H1 (cell line): Measurements from ENCODE around the gene SYNJ1. TPM values are rescaled to one million over a fixed set of nuclear protein-coding genes. Genes with fewer than 3 reads are reported as not detected.

Source experiments
- CTCF ChIA-PET: fragments of 300-600 bp; sonication (Branson Sonifier 250); formaldehyde crosslinking; loops from one replicate; lab custom pipeline; 2021; ENCODE audit not compliant: partially characterized antibody; lab: Charles Lee
- POLR2A ChIA-PET: fragments of 300-600 bp; sonication (Branson Sonifier 250); formaldehyde crosslinking; loops from one replicate; lab custom pipeline; 2021; ENCODE audit warnings: inconsistent platforms; ENCODE audit not compliant: partially characterized antibody; lab: Charles Lee
- DNase-seq, 2 experiments: peaks; one replicate each; pipeline versions ENCODE4 v3.0.0 to v3.0.0-alpha.2; 2010 to 2022; ENCODE audit warnings: low spot score in 2 of 2, low read depth in 1 of 2, mixed read lengths in 1 of 2
- FAIRE-seq: peaks from 2 replicates; lab custom pipeline; 2011; peaks lifted over from hg19 to GRCh38; lab: Jason Lieb, UNC
- H2AFZ ChIP-seq: 2 replicates; pipeline ENCODE4 v1.8.1; 2012; ENCODE audit warnings: low read length, inconsistent platforms
- H2AK5ac ChIP-seq: 2 replicates; pipeline ENCODE4 v1.6.1; 2013; ENCODE audit warnings: low read depth, low read length
- H2BK120ac ChIP-seq: replicated peaks from 2 replicates; pipeline ENCODE3; 2013; ENCODE audit warnings: low read depth, low read length, inconsistent platforms
- H2BK12ac ChIP-seq: 2 replicates; pipeline ENCODE4 v1.6.1; 2013; ENCODE audit warnings: low read depth, low read length
- H2BK15ac ChIP-seq: 2 replicates; pipeline ENCODE4 v1.6.1; 2013; ENCODE audit warnings: low read length
- H2BK20ac ChIP-seq: 2 replicates; pipeline ENCODE4 v1.6.1; 2013; ENCODE audit warnings: low read length
- H2BK5ac ChIP-seq: 2 replicates; pipeline ENCODE4 v1.6.1; 2013; ENCODE audit warnings: low read depth, low read length
- H3K14ac ChIP-seq: 2 replicates; pipeline ENCODE4 v1.6.1; 2013; ENCODE audit warnings: inconsistent platforms; ENCODE audit not compliant: insufficient read length
- H3K18ac ChIP-seq: 2 replicates; pipeline ENCODE4 v1.6.1; 2013; ENCODE audit warnings: low read length; ENCODE audit errors: extremely low read depth
- H3K23ac ChIP-seq: 2 replicates; pipeline ENCODE4 v1.6.1; 2013; ENCODE audit warnings: inconsistent platforms; ENCODE audit not compliant: insufficient read length
- H3K23me2 ChIP-seq: 2 replicates; pipeline ENCODE4 v1.6.1; 2013; ENCODE audit warnings: low read depth, low read length
- H3K27ac ChIP-seq: 2 replicates; pipeline ENCODE4 v1.6.1; 2011; ENCODE audit warnings: low read depth, low read length, inconsistent platforms
- H3K27me3 ChIP-seq, 4 experiments: replicated peaks in 1 of 4; 1 replicate in 1 of 4; 2 replicates in 3 of 4; pipeline versions ENCODE4 v1.6.1 to v1.8.1; 2011 to 2013; ENCODE audit warnings: low read length in 3 of 4, mild to moderate bottlenecking in 3 of 4, inconsistent platforms in 2 of 4, mixed read lengths in 2 of 4, moderate library complexity in 1 of 4; ENCODE audit not compliant: control insufficient read depth in 3 of 4, insufficient read depth in 3 of 4; ENCODE audit errors: extremely low read depth in 1 of 4
- H3K36me3 ChIP-seq, 4 experiments: 2 replicates each; pipeline versions ENCODE4 v1.6.1 to v1.8.1; 2011 to 2013; ENCODE audit warnings: mild to moderate bottlenecking in 4 of 4, low read length in 3 of 4, moderate library complexity in 2 of 4, control low read depth in 1 of 4, inconsistent platforms in 1 of 4; ENCODE audit not compliant: insufficient read depth in 4 of 4, control insufficient read depth in 2 of 4
- H3K4ac ChIP-seq: replicated peaks from 2 replicates; pipeline ENCODE3; 2013; ENCODE audit warnings: low read length, low read depth, mixed read lengths, inconsistent platforms; ENCODE audit not compliant: insufficient read length
- H3K4me1 ChIP-seq, 4 experiments: replicated peaks in 1 of 4; 1 replicate in 1 of 4; 2 replicates in 3 of 4; pipeline versions ENCODE4 v1.6.1 to v1.8.1; 2011 to 2013; ENCODE audit warnings: low read length in 3 of 4, inconsistent platforms in 2 of 4, mixed read lengths in 1 of 4; ENCODE audit not compliant: insufficient read depth in 4 of 4, control insufficient read depth in 3 of 4
- H3K4me2 ChIP-seq, 2 experiments: 2 replicates each; pipeline versions ENCODE4 v1.6.1 to v1.8.1; 2011 to 2013; ENCODE audit warnings: low read depth in 2 of 2, low read length in 2 of 2, control low read depth in 1 of 2, inconsistent platforms in 1 of 2, mild to moderate bottlenecking in 1 of 2; ENCODE audit not compliant: insufficient read depth in 1 of 2
- H3K4me3 ChIP-seq, 4 experiments: fragments of 200-600, 300-600 bp in 1 of 4; sonication (generic), shearing (Covaris generic), sonication (Bioruptor Twin) in 1 of 4; 2 replicates each; pipeline versions ENCODE4 v1.5.1 to v1.8.1; 2011 to 2016; ENCODE audit warnings: low read length in 4 of 4, low read depth in 3 of 4, control low read depth in 2 of 4, inconsistent platforms in 2 of 4, mild to moderate bottlenecking in 2 of 4, mixed read lengths in 1 of 4, moderate library complexity in 1 of 4; ENCODE audit not compliant: insufficient read depth in 2 of 4; ENCODE audit errors: extremely low read depth in 1 of 4
- H3K56ac ChIP-seq: replicated peaks from 2 replicates; pipeline ENCODE3; 2013; ENCODE audit warnings: low read depth, mild to moderate bottlenecking, mixed read lengths, low read length, inconsistent platforms; ENCODE audit not compliant: insufficient read length
- H3K79me1 ChIP-seq: 2 replicates; pipeline ENCODE4 v1.6.1; 2013; ENCODE audit warnings: low read depth, low read length, control low read depth
- H3K79me2 ChIP-seq, 2 experiments: 2 replicates each; pipeline versions ENCODE4 v1.6.1 to v1.8.1; 2012 to 2013; ENCODE audit warnings: low read length in 2 of 2, mild to moderate bottlenecking in 2 of 2, inconsistent platforms in 1 of 2; ENCODE audit not compliant: insufficient read depth in 2 of 2, control insufficient read depth in 1 of 2
- H3K9ac ChIP-seq, 4 experiments: replicated peaks in 1 of 4; 1 replicate in 1 of 4; 2 replicates in 3 of 4; pipeline versions ENCODE4 v1.6.1 to v1.8.1; 2011 to 2013; ENCODE audit warnings: low read depth in 3 of 4, low read length in 3 of 4, control low read depth in 2 of 4, mild to moderate bottlenecking in 2 of 4, moderate library complexity in 2 of 4, inconsistent platforms in 1 of 4; ENCODE audit errors: extremely low read depth in 1 of 4
- H3K9me3 ChIP-seq, 2 experiments: 2 replicates each; pipeline versions ENCODE4 v1.6.1 to v1.8.1; 2012 to 2013; ENCODE audit warnings: mild to moderate bottlenecking in 2 of 2, moderate library complexity in 2 of 2, control low read depth in 1 of 2, inconsistent platforms in 1 of 2, low read depth in 1 of 2, low read length in 1 of 2, mixed read lengths in 1 of 2; ENCODE audit not compliant: insufficient read depth in 2 of 2
- H4K20me1 ChIP-seq, 2 experiments: replicated peaks in 1 of 2; 2 replicates each; pipeline versions ENCODE3 to v1.8.1; 2011 to 2013; ENCODE audit warnings: inconsistent platforms in 2 of 2, low read length in 2 of 2, mild to moderate bottlenecking in 1 of 2; ENCODE audit not compliant: insufficient read depth in 2 of 2, control insufficient read depth in 1 of 2
- H4K5ac ChIP-seq: 2 replicates; pipeline ENCODE4 v1.6.1; 2013; ENCODE audit warnings: low read length, low read depth, mixed read lengths, inconsistent platforms; ENCODE audit not compliant: insufficient read length
- H4K8ac ChIP-seq: 2 replicates; pipeline ENCODE4 v1.8.0; 2013; ENCODE audit warnings: mild to moderate bottlenecking, moderate library complexity, low read length, inconsistent platforms; ENCODE audit not compliant: insufficient read depth; ENCODE audit errors: extremely low read depth
- H4K91ac ChIP-seq: replicated peaks from 2 replicates; pipeline ENCODE3; 2013; ENCODE audit warnings: low read length, mixed read lengths, inconsistent platforms; ENCODE audit not compliant: insufficient read length
- ASH2L ChIP-seq: fragments of 200-600, 300-600 bp; sonication (generic); IDR thresholded peaks from one replicate; pipeline ENCODE4 v1.7.1; 2017; ENCODE audit warnings: low read length
- CBX8 ChIP-seq: fragments of 300-800, 300-1000 bp; sonication (generic); IDR thresholded peaks from 2 replicates; pipeline ENCODE4 v1.7.1; 2016; ENCODE audit warnings: low read depth, low read length, borderline replicate concordance
- CHD1 ChIP-seq: IDR thresholded peaks from 2 replicates; pipeline ENCODE4 v1.6.1; 2012; ENCODE audit warnings: low read depth, low read length, improper control_type of control experiment
- CHD2 ChIP-seq: IDR thresholded peaks from 2 replicates; pipeline ENCODE4 v1.6.1; 2012; ENCODE audit warnings: low read length, improper control_type of control experiment
- CTBP2 ChIP-seq: IDR thresholded peaks from 2 replicates; pipeline ENCODE4 v1.7.0; 2011; ENCODE audit warnings: borderline replicate concordance, mild to moderate bottlenecking, moderate library complexity, mixed read lengths, low read length; ENCODE audit not compliant: insufficient read depth, insufficient read length
- E2F6 ChIP-seq: IDR thresholded peaks from 2 replicates; pipeline ENCODE4 v1.6.1; 2012; ENCODE audit warnings: inconsistent platforms
- POLR2AphosphoS5 ChIP-seq: IDR thresholded peaks from 2 replicates; pipeline ENCODE4 v1.6.1; 2011; ENCODE audit warnings: low read depth, low read length
- POU5F1 ChIP-seq: IDR thresholded peaks from 2 replicates; pipeline ENCODE4 v1.6.1; 2011; ENCODE audit warnings: low read depth, mild to moderate bottlenecking, low read length, moderate library complexity
- RNF2 ChIP-seq: fragments of 200-900, 300-1000 bp; sonication (generic); IDR thresholded peaks from 2 replicates; pipeline ENCODE4 v1.7.1; 2016; ENCODE audit warnings: borderline replicate concordance, low read depth, mild to moderate bottlenecking, antibody characterized with exemption, low read length; ENCODE audit not compliant: poor library complexity, severe bottlenecking; ENCODE audit errors: missing control alignments
- SIN3A ChIP-seq, 2 experiments: IDR thresholded peaks in 1 of 2; conservative IDR thresholded peaks in 1 of 2; 2 replicates each; pipeline ENCODE4 v1.6.1; 2011 to 2012; ENCODE audit warnings: low read length in 2 of 2, improper control_type of control experiment in 1 of 2, low read depth in 1 of 2, mild to moderate bottlenecking in 1 of 2
- TCF12 ChIP-seq: IDR thresholded peaks from 2 replicates; pipeline ENCODE4 v1.6.1; 2011; ENCODE audit warnings: low read depth, mild to moderate bottlenecking, low read length
- WGBS, 2 experiments: shearing (Covaris generic) in 1 of 2; methylation state at CpG; one replicate each; pipeline versions ENCODE4 v1.1.6 to v1.1.7; 2013 to 2015; ENCODE audit warnings: low lambda C conversion rate in 2 of 2, mixed read lengths in 2 of 2, inconsistent platforms in 1 of 2, low coverage in 1 of 2, missing lambda C conversion rate in 1 of 2; ENCODE audit not compliant: insufficient replicate concordance in 2 of 2, insufficient coverage in 1 of 2, insufficient read length in 1 of 2; ENCODE audit errors: extremely low coverage in 1 of 2, missing lambda C conversion rate in 1 of 2; 5-methylcytosine and 5-hydroxymethylcytosine counted together
- polyA plus RNA-seq, 7 experiments: library from polyadenylated mRNA; depleted of rRNA in 3 of 7; stranded (reverse) in 5 of 7; unstranded in 2 of 7; fragments of >200 nt in 5 of 7; fragments of 200-250 nt in 2 of 7; gene quantifications; 1 replicate in 5 of 7; 2 replicates in 1 of 7; 4 replicates in 1 of 7; pipeline versions ENCODE4 v1.2.1 to v1.2.3, GENCODE V29; 2011 to 2013; ENCODE audit warnings: missing spikeins in 2 of 7, mixed read lengths in 2 of 7
- total RNA-seq: library from RNA; stranded (reverse); fragmentation: NEBNext Ultra II Directional; extraction: Animal tissue kit (Norgen Biotek cat#: 25700); gene quantifications from 2 replicates; pipeline ENCODE4 v1.2.1, GENCODE V29; 2021

The SYNJ1 gene
- total and polyA plus RNA-seq, 2 of the 8 experiments (the other 6 are each of a cell fraction or from before 2014, with no cell fraction given) = 1.3 to 4.3 TPM

GRCh38 chr21:32599526-32599925 lies 128.3 kb downstream of the SYNJ1 start:
- Histone ChIP-seq H3K56ac (no peak overlapping the region), H4K20me1 (peaks cover 0 to 5% of the 10 kb centered on the region in 2 experiments), H3K4ac (no peak overlapping the region), H3K9me3 (no peaks in the 10 kb centered on the region), H3K4me3 (no peak overlapping the region), H3K4me1 (peaks cover 13 to 30% (median 16%) of the 10 kb centered on the region in 4 experiments), H3K9ac (no peak overlapping the region), H2AK5ac (no peak overlapping the region), H3K27ac (no peak overlapping the region), H2BK5ac (no peak overlapping the region), H3K4me2 (no peak overlapping the region), H3K27me3 (no peaks in the 10 kb centered on the region), H3K18ac (no peak overlapping the region), H3K23me2 (0 out of 2 replicates have a peak, but pooled peaks cover 3% of the 10 kb centered on the region), H3K79me1 (no peaks in the 10 kb centered on the region), H3K23ac (no peak overlapping the region), H2AFZ (no peak overlapping the region), H2BK15ac (no peak overlapping the region), H2BK20ac (no peak overlapping the region), H3K36me3 (peaks cover 7 to 45% (median 19%) of the 10 kb centered on the region in 4 experiments), H2BK12ac (no peak overlapping the region), H3K14ac (no peak overlapping the region), H2BK120ac (no peak overlapping the region), H3K79me2 (no peaks in the 10 kb centered on the region), H4K91ac (no peak overlapping the region), H4K5ac (no peak overlapping the region), H4K8ac (no peak overlapping the region)
- FAIRE-seq (no peak), DNase-seq (no peak)
- ChIA-PET CTCF (interaction anchor here (1.1 to 6.5 kb wide), 13 partner anchors 10 to 293 kb away, joined by 3 to 68 read pairs (median 7); no protein-coding TSS in a partner anchor), POLR2A (interaction anchor here (1.0 to 1.2 kb wide), 4 partner anchors 10 to 186 kb away, joined by 3 to 6 read pairs (median 4); partner anchors contain the start of gene CFAP298)
- WGBS, 2 experiments = 85% methylated on average over 8 of the region's 8 CpGs; no CpG with 5 or more reads in 1 of the 2 experiments
- TF ChIP-seq SIN3A (conservative IDR thresholded peaks at IDR 0.05 in 1 of 2, IDR thresholded peaks at IDR 0.05 in 1 of 2; ENCODE audit: low read depth in 1 of 2, low read length in 2 of 2) = no peak
- no peak for TF ChIP-seq TCF12
- no peak for TF ChIP-seq CHD1
- TF ChIP-seq CTBP2 = no peak
- no peak for TF ChIP-seq RNF2
- TF ChIP-seq E2F6 = no peak
- no peak for TF ChIP-seq POU5F1
- no peak for TF ChIP-seq CBX8
- TF ChIP-seq CHD2 = no peak
- TF ChIP-seq ASH2L = no peak
- TF ChIP-seq POLR2AphosphoS5 = no peak
